ENCODE results near the gene CDK5RAP2.

DNA sequence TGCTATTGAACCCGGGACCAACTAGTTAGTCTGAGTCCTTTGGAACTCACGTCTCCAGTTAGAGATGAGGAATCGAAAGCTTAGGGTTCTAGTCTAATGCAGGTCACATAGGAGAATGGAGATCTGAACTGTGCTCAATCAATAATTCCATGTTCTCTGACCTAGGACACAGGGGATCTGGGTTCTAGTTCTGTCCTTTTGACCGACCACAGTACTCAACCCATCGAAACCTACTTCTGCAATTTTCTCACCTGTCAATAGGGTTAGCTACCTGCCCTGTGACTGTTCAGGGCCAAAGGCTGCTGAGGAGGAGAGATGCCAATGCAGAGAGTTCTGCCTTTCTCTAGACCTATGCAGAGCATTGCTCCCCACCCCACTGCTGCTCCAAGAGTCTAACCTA, 187.7 kb downstream of the CDK5RAP2 start:
- TF ChIP-seq, protein P1, sequence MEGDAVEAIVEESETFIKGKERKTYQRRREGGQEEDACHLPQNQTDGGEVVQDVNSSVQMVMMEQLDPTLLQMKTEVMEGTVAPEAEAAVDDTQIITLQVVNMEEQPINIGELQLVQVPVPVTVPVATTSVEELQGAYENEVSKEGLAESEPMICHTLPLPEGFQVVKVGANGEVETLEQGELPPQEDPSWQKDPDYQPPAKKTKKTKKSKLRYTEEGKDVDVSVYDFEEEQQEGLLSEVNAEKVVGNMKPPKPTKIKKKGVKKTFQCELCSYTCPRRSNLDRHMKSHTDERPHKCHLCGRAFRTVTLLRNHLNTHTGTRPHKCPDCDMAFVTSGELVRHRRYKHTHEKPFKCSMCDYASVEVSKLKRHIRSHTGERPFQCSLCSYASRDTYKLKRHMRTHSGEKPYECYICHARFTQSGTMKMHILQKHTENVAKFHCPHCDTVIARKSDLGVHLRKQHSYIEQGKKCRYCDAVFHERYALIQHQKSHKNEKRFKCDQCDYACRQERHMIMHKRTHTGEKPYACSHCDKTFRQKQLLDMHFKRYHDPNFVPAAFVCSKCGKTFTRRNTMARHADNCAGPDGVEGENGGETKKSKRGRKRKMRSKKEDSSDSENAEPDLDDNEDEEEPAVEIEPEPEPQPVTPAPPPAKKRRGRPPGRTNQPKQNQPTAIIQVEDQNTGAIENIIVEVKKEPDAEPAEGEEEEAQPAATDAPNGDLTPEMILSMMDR (IDR thresholded peaks at IDR 0.05): no peak
- TF ChIP-seq POLR2A (IDR thresholded peaks at IDR 0.05): no peak
